Neutrophil (primary cell): Measurements from ENCODE around the gene CACNA1A.

Experiments
- H3K27ac ChIP-seq: fragments of 200-600 bp; sonication (generic); 2 replicates; pipeline ENCODE4 v1.5.1; 2016; ENCODE audit warnings: mild to moderate bottlenecking, moderate library complexity
- H3K27me3 ChIP-seq: fragments of 200-600 bp; sonication (generic); 2 replicates; pipeline ENCODE4 v1.6.0; 2016; ENCODE audit warnings: mild to moderate bottlenecking
- H3K36me3 ChIP-seq: fragments of 200-600 bp; sonication (generic); 2 replicates; pipeline ENCODE4 v1.5.1; 2017
- H3K4me1 ChIP-seq, 2 experiments: fragments of 200-600 bp in 1 of 2; sonication (generic) in 1 of 2; 1 replicate in 1 of 2; 2 replicates in 1 of 2; pipeline versions ENCODE4 v1.5.1 to v1.6.1; 2013 to 2016; ENCODE audit warnings: low read depth in 1 of 2, low read length in 1 of 2, mild to moderate bottlenecking in 1 of 2, moderate library complexity in 1 of 2; ENCODE audit not compliant: control insufficient read depth in 1 of 2, insufficient read depth in 1 of 2
- H3K4me3 ChIP-seq, 2 experiments: fragments of 200-600 bp in 1 of 2; sonication (generic) in 1 of 2; 1 replicate in 1 of 2; 2 replicates in 1 of 2; pipeline ENCODE4 v1.5.1; 2013 to 2016; ENCODE audit warnings: low read depth in 1 of 2, low read length in 1 of 2, mild to moderate bottlenecking in 1 of 2, moderate library complexity in 1 of 2
- H3K9me3 ChIP-seq: fragments of 200-600 bp; sonication (generic); 2 replicates; pipeline ENCODE4 v1.5.1; 2016
- TF ChIP-seq, protein P1 (sequence below): fragments of 200-600 bp; sonication (generic); IDR thresholded peaks from 2 replicates; pipeline ENCODE4 v1.5.1; 2016; ENCODE audit warnings: antibody characterized with exemption

The CACNA1A gene

DNA sequence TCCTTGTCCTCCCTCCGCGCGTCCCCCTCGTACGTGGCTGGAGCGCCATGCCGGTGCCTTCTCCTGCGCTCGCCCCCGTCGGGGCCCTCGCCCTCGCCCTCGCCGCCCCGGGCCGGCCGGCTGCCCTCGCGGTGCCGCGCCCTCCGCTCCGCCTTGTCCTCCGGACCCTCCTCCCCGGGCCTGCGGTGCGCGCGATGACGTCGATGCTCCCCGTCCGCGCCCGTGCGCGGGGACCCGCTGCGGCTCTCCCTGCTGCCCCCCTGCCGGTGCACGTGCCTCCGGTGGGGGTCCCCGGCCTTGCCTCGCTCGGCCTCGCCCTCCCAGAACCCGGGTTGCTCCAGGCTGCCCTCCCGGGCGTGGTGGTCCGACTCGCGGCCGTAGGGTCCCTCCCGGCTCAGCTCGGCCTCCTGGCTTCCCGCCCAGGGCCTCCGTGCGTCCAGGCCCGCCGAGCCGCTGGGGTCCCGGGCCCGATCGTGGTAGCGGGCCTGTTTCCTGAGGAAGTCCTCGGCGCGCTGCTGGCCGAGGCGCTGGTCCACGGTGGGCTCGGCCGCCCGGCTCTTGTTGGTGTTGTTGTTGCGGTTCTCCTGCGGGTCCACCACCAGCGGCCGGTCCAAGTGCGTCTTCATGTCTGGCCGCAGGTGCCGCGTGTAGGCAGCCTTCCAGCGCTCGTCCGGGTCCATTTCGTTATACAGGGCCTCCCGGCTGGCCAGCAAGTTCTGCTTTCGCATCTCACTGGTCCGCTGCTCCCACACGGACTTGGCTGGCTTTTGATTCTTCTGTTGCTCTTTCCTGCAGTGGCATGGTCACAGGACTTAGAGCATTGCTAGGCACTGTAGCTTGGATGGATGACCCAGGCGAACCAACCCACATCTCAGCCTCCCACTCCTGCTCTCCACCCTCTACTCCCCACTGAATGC is 207.5 kb downstream of the CACNA1A start:
- Histone ChIP-seq H3K27me3 (peaks cover 82% of the 10 kb centered on the region), H3K4me1 (no peaks in the 10 kb centered on the region), H3K9me3 (no peaks in the 10 kb centered on the region), H3K4me3 (no peak overlapping the region), H3K36me3 (no peaks in the 10 kb centered on the region), H3K27ac (no peak overlapping the region)
- TF ChIP-seq, protein P1, sequence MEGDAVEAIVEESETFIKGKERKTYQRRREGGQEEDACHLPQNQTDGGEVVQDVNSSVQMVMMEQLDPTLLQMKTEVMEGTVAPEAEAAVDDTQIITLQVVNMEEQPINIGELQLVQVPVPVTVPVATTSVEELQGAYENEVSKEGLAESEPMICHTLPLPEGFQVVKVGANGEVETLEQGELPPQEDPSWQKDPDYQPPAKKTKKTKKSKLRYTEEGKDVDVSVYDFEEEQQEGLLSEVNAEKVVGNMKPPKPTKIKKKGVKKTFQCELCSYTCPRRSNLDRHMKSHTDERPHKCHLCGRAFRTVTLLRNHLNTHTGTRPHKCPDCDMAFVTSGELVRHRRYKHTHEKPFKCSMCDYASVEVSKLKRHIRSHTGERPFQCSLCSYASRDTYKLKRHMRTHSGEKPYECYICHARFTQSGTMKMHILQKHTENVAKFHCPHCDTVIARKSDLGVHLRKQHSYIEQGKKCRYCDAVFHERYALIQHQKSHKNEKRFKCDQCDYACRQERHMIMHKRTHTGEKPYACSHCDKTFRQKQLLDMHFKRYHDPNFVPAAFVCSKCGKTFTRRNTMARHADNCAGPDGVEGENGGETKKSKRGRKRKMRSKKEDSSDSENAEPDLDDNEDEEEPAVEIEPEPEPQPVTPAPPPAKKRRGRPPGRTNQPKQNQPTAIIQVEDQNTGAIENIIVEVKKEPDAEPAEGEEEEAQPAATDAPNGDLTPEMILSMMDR, result no peak

DNA sequence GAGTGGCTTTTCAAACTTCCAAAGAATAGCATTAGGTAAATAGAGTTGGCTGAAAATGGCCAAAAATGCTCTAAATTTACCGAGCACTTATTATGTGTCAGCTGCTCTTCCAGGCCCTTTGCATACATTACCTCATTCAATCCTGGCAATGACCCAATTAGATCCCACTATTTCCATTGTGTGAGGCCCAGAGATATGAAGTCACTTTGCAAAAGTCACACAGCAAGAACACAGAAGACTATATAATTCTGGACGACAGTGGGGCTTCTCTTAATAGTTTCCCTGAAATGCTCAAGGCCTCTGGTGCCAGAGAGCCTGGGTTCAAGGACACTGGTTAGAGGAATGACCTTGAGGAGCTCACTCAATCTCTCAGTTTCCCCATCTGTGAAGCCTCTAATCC is 209.3 kb downstream of the CACNA1A start:
- Histone ChIP-seq H3K36me3 (no peaks in the 10 kb centered on the region), H3K27me3 (peaks cover 74% of the 10 kb centered on the region), H3K27ac (no peak overlapping the region), H3K9me3 (no peaks in the 10 kb centered on the region), H3K4me1 (no peaks in the 10 kb centered on the region), H3K4me3 (no peak overlapping the region)
- TF ChIP-seq, protein P1, result no peak

DNA sequence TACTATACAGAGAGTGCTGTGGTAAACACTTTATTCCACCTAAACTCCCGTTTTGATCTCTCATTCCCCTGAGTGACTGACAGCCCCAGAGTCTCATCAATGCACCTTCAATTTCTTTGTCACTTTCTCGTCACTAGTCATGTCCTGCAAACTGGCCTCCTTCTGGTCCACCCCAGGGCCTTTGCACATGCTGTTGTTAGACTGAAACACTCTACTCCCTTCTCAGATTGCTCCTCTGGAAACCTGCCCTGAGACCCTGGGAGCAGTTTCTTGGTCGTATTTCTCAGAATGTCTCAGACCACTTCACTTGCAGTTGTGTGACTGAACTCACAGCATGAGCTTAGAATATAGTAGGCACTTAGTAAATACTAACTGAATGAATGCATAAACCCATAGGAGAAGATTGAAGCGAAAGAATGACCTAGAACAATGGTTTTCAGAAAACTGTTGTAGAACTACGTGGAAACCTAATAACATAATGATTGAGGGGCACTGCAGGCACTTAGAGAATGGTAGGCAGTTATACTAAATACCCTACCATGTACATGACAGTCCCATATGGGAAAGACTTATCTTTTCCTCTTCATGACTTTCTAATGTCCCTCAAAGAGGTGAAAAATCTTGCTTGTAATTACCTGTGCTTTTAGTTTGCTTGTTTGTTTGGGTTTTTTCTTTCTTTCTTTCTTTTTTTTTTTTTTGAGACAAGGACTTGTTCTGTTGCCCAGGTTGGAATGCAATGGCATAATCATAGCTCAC is 211.3 kb downstream of the CACNA1A start:
- Histone ChIP-seq H3K4me3 (no peak overlapping the region), H3K36me3 (no peaks in the 10 kb centered on the region), H3K4me1 (no peaks in the 10 kb centered on the region), H3K9me3 (no peaks in the 10 kb centered on the region), H3K27ac (no peak overlapping the region), H3K27me3 (peaks cover 54% of the 10 kb centered on the region)
- TF ChIP-seq, protein P1, result no peak

DNA sequence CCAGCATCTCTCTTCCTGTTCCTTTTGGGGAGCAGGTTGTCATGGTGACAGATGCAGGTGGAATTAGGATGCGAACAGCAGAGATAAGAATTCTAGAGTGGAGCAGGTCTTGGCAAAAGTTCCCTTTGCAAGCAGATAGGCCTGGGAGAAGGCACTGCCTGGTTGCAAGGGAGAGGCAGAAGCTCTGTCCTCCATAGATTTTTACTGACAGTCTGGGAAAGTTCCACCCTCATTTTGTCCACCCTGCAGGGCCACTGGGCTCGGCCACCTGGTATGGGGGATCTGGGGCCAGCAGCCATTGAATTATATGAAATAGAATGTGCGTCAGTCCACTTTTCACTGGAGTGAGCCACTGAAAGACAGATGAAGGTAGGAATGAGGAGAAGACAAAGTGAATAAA is 214.4 kb downstream of the CACNA1A start:
- Histone ChIP-seq H3K4me3 (no peak overlapping the region), H3K9me3 (no peaks in the 10 kb centered on the region), H3K36me3 (no peaks in the 10 kb centered on the region), H3K27me3 (peaks cover 23% of the 10 kb centered on the region), H3K4me1 (no peaks in the 10 kb centered on the region), H3K27ac (no peak overlapping the region)
- TF ChIP-seq, protein P1, result no peak

DNA sequence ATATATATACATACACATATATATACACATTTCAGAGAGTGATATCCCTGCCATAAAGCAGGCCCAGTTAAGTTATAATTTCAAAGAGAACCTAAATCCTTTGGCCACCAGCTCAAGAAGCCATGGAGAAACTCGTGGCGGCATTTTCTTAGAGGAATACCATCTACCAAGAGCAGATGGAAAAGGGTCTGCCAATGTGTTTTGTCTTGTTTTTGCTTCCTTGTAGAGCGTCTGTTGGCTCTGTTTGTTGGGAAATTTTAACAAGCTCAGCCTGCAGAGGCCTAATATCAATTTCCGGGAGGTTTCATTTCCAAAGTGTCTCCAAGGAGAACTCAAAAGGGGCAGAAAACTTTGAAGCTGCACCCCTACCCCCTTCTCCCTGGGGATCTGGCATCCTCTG is 215.5 kb downstream of the CACNA1A start:
- Histone ChIP-seq H3K9me3 (no peaks in the 10 kb centered on the region), H3K27me3 (peaks cover 11% of the 10 kb centered on the region), H3K4me3 (no peak overlapping the region), H3K4me1 (no peaks in the 10 kb centered on the region), H3K27ac (no peak overlapping the region), H3K36me3 (no peaks in the 10 kb centered on the region)
- TF ChIP-seq, protein P1, result no peak
